ENCODE measurements around the gene AP1AR. TPM values are rescaled to one million over a fixed set of nuclear protein-coding genes. Genes with fewer than 3 reads are reported as not detected.

AP1AR gene
- total RNA-seq, 1 experiment from 2014 or later = 22.4 TPM

- TF ChIP-seq, protein P1, sequence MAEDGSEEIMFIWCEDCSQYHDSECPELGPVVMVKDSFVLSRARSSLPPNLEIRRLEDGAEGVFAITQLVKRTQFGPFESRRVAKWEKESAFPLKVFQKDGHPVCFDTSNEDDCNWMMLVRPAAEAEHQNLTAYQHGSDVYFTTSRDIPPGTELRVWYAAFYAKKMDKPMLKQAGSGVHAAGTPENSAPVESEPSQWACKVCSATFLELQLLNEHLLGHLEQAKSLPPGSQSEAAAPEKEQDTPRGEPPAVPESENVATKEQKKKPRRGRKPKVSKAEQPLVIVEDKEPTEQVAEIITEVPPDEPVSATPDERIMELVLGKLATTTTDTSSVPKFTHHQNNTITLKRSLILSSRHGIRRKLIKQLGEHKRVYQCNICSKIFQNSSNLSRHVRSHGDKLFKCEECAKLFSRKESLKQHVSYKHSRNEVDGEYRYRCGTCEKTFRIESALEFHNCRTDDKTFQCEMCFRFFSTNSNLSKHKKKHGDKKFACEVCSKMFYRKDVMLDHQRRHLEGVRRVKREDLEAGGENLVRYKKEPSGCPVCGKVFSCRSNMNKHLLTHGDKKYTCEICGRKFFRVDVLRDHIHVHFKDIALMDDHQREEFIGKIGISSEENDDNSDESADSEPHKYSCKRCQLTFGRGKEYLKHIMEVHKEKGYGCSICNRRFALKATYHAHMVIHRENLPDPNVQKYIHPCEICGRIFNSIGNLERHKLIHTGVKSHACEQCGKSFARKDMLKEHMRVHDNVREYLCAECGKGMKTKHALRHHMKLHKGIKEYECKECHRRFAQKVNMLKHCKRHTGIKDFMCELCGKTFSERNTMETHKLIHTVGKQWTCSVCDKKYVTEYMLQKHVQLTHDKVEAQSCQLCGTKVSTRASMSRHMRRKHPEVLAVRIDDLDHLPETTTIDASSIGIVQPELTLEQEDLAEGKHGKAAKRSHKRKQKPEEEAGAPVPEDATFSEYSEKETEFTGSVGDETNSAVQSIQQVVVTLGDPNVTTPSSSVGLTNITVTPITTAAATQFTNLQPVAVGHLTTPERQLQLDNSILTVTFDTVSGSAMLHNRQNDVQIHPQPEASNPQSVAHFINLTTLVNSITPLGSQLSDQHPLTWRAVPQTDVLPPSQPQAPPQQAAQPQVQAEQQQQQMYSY (CRISPR knock-in tag; IDR thresholded peaks at IDR 0.05) = no peak
- TF ChIP-seq GTF2I (CRISPR knock-in tag; conservative IDR thresholded peaks at IDR 0.05) = no peak
- TF ChIP-seq, protein P2, sequence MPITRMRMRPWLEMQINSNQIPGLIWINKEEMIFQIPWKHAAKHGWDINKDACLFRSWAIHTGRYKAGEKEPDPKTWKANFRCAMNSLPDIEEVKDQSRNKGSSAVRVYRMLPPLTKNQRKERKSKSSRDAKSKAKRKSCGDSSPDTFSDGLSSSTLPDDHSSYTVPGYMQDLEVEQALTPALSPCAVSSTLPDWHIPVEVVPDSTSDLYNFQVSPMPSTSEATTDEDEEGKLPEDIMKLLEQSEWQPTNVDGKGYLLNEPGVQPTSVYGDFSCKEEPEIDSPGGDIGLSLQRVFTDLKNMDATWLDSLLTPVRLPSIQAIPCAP (CRISPR knock-in tag; IDR thresholded peaks at IDR 0.05) = no peak
These were observed 38.5 kb downstream of the AP1AR start (continued) for GRCh38 chr4:112270051-112270450.

GRCh38 chr4:112270640-112271421 lies 39.2 kb downstream of the AP1AR start:
- Mint-ChIP-seq H3K4me1 (peaks cover 20% of the 10 kb centered on the region), H3K9me3 (peaks cover 3% of the 10 kb centered on the region; the same call in 1 of the 2 replicates), H3K36me3 (peaks cover 22% of the 10 kb centered on the region), H3K4me3 (no peak overlapping the region), H3K27ac (peak overlapping the region; percentile 25; the same call in 1 of the 2 replicates), H3K27me3 (ENCODE audit: low read depth) (no peaks in the 10 kb centered on the region)
- ChIA-PET CTCF (interaction anchor here (0.8 kb wide), 1 partner anchor 171 kb away, joined by 4 read pairs; no protein-coding TSS in a partner anchor), POLR2A (no interaction called here)
- TF ChIP-seq NFYB (CRISPR knock-in tag; conservative IDR thresholded peaks at IDR 0.05; ENCODE audit: low read depth) = no peak
- TF ChIP-seq RELA (CRISPR knock-in tag; IDR thresholded peaks at IDR 0.05; ENCODE audit: borderline replicate concordance) = no peak
- TF ChIP-seq USF2 (CRISPR knock-in tag; IDR thresholded peaks at IDR 0.05) = no peak
- no peak for TF ChIP-seq OVOL2 (CRISPR knock-in tag; IDR thresholded peaks at IDR 0.05; ENCODE audit: borderline replicate concordance)
- TF ChIP-seq STAT6 (CRISPR knock-in tag; conservative IDR thresholded peaks at IDR 0.05; ENCODE audit: low read depth) = no peak
- no peak for TF ChIP-seq FOXP1 (CRISPR knock-in tag; IDR thresholded peaks at IDR 0.05; ENCODE audit: borderline replicate concordance)
- no peak for TF ChIP-seq ETV6 (CRISPR knock-in tag; IDR thresholded peaks at IDR 0.05)
- no peak for TF ChIP-seq NFE2L1 (CRISPR knock-in tag; IDR thresholded peaks at IDR 0.05)
- TF ChIP-seq ZNF121 (CRISPR knock-in tag; IDR thresholded peaks at IDR 0.05) = no peak
- TF ChIP-seq RORB (CRISPR knock-in tag; IDR thresholded peaks at IDR 0.05) = no peak
- TF ChIP-seq KAT7 (CRISPR knock-in tag; IDR thresholded peaks at IDR 0.05; ENCODE audit: borderline replicate concordance) = no peak
- no peak for TF ChIP-seq TEAD1 (CRISPR knock-in tag; IDR thresholded peaks at IDR 0.05)
- TF ChIP-seq, protein P3, sequence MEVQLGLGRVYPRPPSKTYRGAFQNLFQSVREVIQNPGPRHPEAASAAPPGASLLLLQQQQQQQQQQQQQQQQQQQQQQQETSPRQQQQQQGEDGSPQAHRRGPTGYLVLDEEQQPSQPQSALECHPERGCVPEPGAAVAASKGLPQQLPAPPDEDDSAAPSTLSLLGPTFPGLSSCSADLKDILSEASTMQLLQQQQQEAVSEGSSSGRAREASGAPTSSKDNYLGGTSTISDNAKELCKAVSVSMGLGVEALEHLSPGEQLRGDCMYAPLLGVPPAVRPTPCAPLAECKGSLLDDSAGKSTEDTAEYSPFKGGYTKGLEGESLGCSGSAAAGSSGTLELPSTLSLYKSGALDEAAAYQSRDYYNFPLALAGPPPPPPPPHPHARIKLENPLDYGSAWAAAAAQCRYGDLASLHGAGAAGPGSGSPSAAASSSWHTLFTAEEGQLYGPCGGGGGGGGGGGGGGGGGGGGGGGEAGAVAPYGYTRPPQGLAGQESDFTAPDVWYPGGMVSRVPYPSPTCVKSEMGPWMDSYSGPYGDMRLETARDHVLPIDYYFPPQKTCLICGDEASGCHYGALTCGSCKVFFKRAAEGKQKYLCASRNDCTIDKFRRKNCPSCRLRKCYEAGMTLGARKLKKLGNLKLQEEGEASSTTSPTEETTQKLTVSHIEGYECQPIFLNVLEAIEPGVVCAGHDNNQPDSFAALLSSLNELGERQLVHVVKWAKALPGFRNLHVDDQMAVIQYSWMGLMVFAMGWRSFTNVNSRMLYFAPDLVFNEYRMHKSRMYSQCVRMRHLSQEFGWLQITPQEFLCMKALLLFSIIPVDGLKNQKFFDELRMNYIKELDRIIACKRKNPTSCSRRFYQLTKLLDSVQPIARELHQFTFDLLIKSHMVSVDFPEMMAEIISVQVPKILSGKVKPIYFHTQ (CRISPR knock-in tag; IDR thresholded peaks at IDR 0.05) = no peak
- no peak for TF ChIP-seq TCF7 (CRISPR knock-in tag; IDR thresholded peaks at IDR 0.05; ENCODE audit: low read depth)
- no peak for TF ChIP-seq MYBL2 (CRISPR knock-in tag; IDR thresholded peaks at IDR 0.05)
- TF ChIP-seq, protein P2 (CRISPR knock-in tag; IDR thresholded peaks at IDR 0.05) = no peak
- TF ChIP-seq FOXK1 (CRISPR knock-in tag; IDR thresholded peaks at IDR 0.05) = no peak
- TF ChIP-seq ZNF317 (CRISPR knock-in tag; IDR thresholded peaks at IDR 0.05; ENCODE audit: borderline replicate concordance, low read depth) = no peak
- DNase-seq (ENCODE audit: low spot score) = no peak
- ATAC-seq = peak; percentile 46; the same call in 1 of the 2 replicates

All from WTC11 (cell line).